NCI-H1105 treated with DMSO at 0.1 percent for 48 hours (cell line): ENCODE measurements around the gene CACNA2D1.
"Not testable (repeated sequence)": the region's sequence is repeated elsewhere in the genome, so short reads cannot be mapped to it uniquely, and the experiment has no call there.

Experiments used
- DNase-seq: peaks from one replicate; lab custom pipeline; 2025; lab: John Stamatoyannopoulos, UW

Gene CACNA2D1

GRCh38 chr7:82393076-82393839 lies 50.3 kb downstream of the CACNA2D1 start:
- DNase-seq = no peak

- no peak for DNase-seq
Observed at GRCh38 chr7:82390936-82391335, 52.6 kb downstream of the CACNA2D1 start.

- DNase-seq = no peak
Observed at GRCh38 chr7:82389876-82390275, 53.7 kb downstream of the CACNA2D1 start.

- no peak for DNase-seq
Observed at GRCh38 chr7:82388138-82388537, 55.4 kb downstream of the CACNA2D1 start.

- DNase-seq = not testable (repeated sequence)
Observed at GRCh38 chr7:82386571-82386970, 57.0 kb downstream of the CACNA2D1 start.

- no peak for DNase-seq
Observed at GRCh38 chr7:82384779-82385178, 58.8 kb downstream of the CACNA2D1 start.

- no peak for DNase-seq
Observed at GRCh38 chr7:82384051-82384464, 59.5 kb downstream of the CACNA2D1 start.

- peak; percentile 88 for DNase-seq
Observed at GRCh38 chr7:82382276-82382675, 61.3 kb downstream of the CACNA2D1 start.

GRCh38 chr7:82376739-82377138 lies 66.8 kb downstream of the CACNA2D1 start:
- DNase-seq = peak; percentile 92

- peak; percentile 81 for DNase-seq
Observed at GRCh38 chr7:82375713-82376112, 67.9 kb downstream of the CACNA2D1 start.

- DNase-seq = peak; percentile 81
Observed at GRCh38 chr7:82375129-82375528, 68.4 kb downstream of the CACNA2D1 start.

- peak; percentile 42 for DNase-seq
Observed at GRCh38 chr7:82373926-82374635, 69.5 kb downstream of the CACNA2D1 start.

GRCh38 chr7:82364671-82365070 lies 78.9 kb downstream of the CACNA2D1 start:
- no peak for DNase-seq

GRCh38 chr7:82364048-82364447 lies 79.5 kb downstream of the CACNA2D1 start:
- no peak for DNase-seq

- no peak for DNase-seq
Observed at GRCh38 chr7:82362129-82362706, 81.4 kb downstream of the CACNA2D1 start.

GRCh38 chr7:82360591-82361368 lies 82.8 kb downstream of the CACNA2D1 start:
- DNase-seq = no peak

- no peak for DNase-seq
Observed at GRCh38 chr7:82359426-82359825, 84.2 kb downstream of the CACNA2D1 start.

GRCh38 chr7:82358923-82359322 lies 84.7 kb downstream of the CACNA2D1 start:
- no peak for DNase-seq

GRCh38 chr7:82358009-82358578 lies 85.5 kb downstream of the CACNA2D1 start:
- DNase-seq = no peak

- DNase-seq = no peak
Observed at GRCh38 chr7:82348251-82348650, 95.3 kb downstream of the CACNA2D1 start.

GRCh38 chr7:82347808-82348207 lies 95.8 kb downstream of the CACNA2D1 start:
- no peak for DNase-seq

GRCh38 chr7:82345886-82346285 lies 97.7 kb downstream of the CACNA2D1 start:
- DNase-seq = no peak
